Hippocampal formation (tissue), 2 donors: ENCODE data around the gene PVALB.

Experiments used
- DNase-seq, 2 donors: peaks; one replicate each; lab custom pipeline; 2025; lab: John Stamatoyannopoulos, UW

PVALB gene

DNA sequence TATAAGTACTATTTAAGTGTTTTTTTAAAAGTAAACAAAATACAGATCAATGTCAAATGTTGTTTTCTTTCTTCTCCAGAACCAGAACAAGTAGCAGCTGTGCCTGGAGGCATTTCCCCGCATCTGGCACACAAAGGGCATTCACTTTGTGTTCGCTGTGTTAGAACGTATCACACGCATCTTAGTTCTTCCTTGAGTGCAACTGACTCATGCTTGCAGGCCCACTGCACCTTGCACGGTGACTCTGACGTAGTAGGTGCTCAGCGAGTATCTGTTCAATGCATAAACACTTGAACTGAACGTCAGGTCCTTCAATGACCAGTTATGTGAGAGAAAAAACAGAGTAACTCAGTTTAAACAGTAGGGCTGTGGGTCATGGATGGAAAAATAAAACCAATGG, 44.4 kb downstream of the PVALB start:
- no peak for DNase-seq

DNA sequence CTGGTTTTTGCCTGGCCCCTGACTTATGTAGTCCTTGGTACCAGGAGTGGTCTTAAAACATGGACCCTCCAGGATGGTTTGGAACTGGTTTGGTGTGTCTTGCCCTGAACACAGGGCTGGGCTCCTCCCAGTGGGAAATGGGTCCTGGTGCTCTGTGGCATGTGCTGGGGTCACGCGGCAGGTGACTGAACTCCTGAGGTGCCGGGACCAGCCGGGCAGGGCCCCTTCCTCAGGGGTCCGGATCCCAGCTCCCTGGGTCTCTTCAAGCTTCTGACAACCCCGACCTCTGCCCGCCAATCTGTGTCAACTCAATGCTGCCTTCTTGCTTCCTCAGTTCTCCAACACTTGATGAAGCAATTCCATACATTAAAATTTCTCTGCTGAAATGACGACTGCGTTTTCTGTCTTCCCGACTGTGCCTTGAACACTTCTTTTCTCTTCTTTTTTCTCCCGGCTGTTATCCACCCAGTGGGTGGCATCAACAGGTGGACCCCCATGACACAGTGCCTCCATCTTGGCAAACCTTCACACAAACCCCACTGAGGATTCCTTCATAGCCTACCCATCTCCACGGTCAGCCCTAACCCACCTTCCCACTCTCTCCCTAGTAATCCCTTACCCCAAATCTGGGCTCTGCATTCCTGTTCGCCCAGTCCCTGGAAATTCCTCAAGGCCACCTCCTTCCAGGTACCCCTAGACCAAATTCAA, 45.3 kb downstream of the PVALB start:
- DNase-seq: no peak

DNA sequence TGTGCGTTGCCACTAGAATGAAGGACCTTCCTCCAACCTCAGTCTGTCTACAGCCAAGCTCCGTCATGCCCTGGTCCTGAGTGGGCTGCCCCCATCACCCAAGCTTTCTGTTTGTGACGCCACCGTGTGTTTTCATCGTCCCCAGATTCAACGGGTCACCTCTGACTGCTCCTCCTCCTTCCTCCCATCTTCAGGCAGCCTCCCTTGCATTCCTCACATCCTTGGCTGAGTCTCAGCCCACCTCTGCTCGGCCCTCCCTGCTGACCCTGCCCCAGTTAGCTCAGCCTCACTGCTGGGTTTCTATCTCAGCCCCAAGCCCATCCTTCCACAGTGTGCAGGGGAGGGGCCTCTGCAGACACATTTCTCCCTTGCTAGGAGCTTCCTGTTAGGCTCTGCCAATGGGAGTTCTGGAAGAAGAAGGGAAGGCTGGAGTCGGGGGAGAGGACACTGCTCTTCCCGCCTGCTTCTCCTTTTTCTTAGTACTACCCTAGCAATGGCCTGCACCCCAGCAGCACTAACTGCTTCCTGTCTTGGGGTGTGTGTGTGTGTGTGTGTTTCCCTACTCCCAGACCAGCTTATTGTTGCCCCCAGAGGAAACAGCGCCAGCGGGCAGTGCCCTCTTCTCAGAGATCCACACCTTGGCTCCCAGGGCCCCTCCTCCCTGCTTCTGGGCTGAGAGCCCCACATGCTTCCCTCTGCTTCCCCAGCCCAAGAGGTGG, 46.2 kb downstream of the PVALB start:
- DNase-seq: no peak

DNA sequence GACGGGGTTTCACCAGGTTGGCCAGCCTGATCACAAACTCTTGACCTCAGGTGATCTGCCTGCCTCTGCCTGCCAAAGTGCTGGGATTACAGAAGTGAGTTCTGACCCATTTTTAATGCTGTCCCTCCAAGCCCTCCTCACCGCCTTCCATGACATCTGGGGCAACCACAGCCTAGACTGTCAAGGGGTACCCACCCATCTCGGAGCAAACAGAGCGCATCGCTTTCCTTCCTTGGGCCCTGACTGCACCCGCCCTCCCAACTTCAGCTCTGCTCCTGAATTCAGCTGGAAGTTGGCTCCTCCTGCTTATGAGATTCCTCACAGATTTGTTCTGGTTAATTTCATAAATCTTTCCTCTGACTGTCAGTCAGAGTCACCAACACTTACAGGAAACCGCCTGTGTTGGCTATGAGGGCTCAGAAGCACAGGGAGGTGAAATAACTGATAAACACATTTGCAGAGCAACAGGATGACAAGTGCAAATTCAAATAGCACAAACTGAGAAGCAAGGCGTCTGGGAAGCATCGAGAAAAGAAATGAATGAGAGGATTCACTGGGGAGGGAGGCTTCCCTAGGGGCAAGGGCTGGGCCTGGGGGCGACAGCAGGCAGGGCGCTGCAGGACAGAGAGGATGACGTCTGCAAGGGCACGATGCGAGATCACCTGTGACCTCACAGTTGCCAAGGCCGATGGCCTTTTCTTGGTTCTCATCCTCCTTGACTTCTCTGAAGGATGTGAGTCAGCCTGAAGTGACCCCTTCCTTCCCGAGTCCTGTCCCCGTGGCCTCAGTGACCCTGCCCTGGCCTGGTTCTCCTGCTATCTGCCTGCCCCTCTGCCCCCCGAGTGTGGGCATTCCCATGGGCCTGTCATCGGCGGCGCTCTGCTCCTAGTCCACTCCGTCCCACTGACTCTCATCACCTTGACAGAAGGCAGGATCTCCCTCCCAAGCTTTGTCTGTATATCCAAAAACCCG, 47.0 kb downstream of the PVALB start:
- no peak for DNase-seq

- DNase-seq: no peak
Observed at GRCh38 chr22:36768616-36769015, 48.2 kb downstream of the PVALB start.

- DNase-seq: no peak
Observed at GRCh38 chr22:36768141-36768540, 48.7 kb downstream of the PVALB start.

DNA sequence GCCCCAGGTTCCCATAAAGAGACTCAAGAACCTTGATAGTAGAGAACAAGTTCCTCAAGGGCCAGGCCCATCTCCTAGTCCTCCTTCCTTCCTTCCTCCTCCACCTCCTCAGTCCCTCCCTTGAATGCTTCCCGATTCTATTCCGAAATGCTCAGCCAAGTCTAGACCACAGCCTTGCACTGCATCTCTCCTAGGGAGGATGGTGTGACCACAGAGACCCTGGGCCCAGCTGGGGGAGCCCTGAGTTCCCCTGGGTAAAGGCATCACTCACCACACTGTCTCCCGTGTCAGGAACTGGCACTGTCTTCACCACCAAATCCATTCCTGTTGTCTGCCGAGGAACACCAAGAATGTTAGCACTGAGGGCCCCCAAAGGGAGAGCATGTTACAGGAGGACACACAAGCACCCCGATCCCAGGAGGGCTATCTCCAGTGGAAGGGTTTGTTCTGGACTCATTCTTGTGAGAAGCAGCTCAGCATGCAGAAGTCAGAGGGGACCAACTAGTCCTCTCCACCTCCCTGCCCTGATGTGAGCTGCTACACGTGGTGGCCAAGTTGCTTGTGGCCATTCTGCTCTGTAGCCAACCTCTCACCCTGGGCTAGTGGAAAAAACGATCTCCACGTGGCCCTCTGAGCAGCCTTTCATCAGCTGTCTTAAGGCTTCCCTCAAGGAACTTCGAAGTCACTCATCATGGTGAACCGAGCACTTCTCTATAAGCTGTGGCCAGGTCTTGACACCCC, 49.6 kb downstream of the PVALB start:
- DNase-seq: no peak

- DNase-seq: no peak
Observed at GRCh38 chr22:36765943-36766450, 50.8 kb downstream of the PVALB start.

- no peak for DNase-seq
Observed at GRCh38 chr22:36765131-36765942, 51.5 kb downstream of the PVALB start.

DNA sequence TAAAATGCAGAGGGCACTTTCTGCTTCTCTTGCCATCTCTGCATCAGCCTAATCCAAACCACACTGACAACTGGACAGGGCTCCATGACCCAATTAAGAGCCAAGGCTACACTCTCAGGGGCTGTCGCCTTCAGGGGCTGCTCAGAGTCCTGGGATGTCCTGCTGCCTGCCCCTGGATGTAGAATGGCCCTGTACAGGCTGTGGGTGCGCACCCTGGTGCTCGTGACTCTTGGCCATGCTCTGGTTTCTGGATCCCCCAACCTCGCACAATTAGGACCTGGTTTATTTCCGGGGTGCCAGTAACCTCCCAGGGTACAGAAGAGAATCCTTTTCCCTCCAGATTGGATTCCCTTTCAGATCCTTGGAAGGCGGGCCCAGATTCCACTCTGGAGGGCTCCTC, 52.2 kb downstream of the PVALB start:
- no peak for DNase-seq

DNA sequence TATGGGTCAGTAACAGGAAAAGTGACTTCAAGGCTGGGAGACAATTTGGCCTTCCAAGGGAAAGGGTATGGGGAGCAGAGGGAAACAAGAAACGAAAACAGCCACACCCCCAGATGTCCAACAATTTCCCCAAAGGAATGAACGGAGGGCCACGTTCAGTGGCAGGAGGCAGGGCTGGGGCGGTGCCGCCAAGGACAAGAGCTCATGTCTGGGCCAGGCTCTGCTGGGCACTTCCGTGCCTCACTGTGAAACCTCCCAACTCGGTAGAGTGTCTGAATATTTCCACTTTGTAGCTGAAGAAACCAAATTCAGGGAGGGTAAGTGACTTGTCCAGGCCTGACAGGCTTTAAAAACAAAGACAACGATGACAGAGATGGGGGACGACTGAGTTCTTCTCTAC, 52.8 kb downstream of the PVALB start:
- DNase-seq: no peak

DNA sequence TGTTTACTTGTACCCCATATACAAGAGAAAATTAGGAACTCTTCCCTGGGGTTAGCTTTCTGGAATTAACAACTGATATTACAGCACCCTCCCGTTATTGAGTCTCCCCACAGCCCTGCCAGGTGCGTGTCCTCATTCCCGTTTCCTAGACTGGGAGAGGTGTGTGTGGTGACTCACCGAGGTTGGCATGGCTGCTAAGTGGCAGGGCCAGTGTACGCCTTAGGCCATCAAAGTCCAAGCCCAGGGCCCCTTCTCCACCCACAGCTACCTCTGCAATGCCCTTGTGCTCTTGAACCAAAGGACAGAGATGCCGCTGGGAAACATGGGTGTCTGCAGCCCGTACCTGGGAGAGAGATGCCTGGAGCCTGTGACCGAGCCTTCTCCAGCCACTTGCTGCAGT, 53.3 kb downstream of the PVALB start:
- no peak for DNase-seq

DNA sequence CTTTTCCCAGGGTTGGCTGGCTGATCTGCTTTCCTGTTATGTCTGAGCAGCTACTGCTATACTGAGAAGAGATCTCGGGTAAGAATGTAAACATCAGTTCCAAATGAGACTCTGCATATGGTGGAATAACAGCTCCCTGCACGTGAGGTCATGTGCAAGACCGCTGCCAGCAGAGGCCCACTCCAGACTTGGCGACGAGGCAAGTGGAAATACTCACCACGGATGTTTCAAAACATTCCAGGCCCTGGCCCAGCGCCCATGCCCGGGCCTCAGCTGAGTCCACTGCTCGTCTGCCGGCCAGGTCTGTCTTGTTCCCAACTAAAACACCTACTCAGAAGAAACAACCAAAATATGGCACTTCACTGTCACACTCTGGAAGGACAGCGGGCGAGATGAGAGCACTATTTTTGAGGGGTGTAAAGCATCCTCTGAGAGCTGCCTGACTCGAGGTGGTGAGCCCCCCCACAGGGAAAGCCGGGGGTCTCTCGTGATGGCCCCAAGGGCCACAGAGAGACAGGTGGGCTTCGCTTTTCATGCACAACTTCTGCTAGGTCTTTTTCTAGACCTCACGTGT, 54.1 kb downstream of the PVALB start:
- no peak for DNase-seq

DNA sequence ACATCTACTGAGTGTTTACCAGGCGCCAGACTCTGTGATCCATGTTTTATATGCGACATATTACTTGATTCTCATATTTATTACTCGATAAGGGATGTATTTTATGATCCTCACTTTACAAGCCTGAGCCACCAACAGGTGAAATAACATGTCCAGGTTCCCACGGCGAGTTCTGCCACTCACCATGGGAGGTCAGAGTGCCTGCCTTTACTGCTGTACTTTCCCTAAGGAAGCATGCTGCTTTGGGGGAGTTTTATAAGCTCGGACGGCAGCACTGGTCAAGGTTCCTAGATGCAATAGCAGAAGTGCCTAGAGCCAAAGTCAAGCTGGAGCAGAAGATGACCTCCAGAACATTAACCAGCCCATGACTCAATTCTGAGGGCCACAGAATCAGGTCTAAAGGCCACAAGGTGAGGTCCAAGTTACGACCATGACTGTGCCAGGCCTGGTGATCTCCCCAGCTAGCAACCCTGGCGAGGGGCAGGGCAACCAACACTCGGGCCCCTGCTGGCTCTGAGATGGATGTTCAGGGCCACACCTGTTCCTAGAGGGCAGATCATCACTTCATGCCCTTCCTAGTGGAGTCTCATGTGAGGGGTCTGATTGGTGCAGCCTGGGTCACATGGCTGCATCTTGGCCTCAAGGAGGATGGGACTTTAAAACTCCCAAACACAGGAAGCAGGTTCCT, 55.1 kb downstream of the PVALB start:
- no peak for DNase-seq

- no peak for DNase-seq
Observed at GRCh38 chr22:36760786-36761185, 56.0 kb downstream of the PVALB start.

- no peak for DNase-seq
Observed at GRCh38 chr22:36759481-36760159, 57.2 kb downstream of the PVALB start.

DNA sequence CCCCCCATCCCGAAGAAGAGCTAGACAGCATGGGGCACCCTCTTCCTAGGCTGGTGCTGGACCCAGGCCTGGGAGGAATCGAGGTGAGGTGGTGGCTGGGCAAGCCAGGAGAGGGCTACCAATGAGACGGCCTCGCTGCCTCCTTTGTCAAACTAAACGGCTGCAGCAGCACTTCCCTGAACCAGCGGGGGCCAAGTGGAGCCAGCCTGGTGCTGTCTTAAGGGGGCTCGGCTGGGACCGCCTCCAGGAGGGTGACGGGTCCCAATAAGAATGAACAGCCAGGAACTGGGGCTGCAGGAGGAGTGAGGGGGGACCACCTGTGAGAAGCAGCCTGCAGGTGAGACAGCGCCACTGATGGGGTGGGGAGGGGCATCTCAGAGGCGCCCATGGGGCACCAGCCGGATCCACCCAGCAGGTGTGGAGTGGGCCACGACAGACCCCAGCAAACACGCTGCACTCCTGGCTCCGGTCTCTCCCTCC, 58.0 kb downstream of the PVALB start:
- no peak for DNase-seq

GRCh38 chr22:36757668-36758211, 59.1 kb downstream of the PVALB start:
- peak; percentile 33 to 45 for DNase-seq
